ENCODE data around the gene NANOS2. TPM values are rescaled to one million over a fixed set of nuclear protein-coding genes. Genes with fewer than 3 reads are reported as not detected.

NANOS2 gene
- total RNA-seq, 1 donor from 2014 or later = not detected

DNA sequence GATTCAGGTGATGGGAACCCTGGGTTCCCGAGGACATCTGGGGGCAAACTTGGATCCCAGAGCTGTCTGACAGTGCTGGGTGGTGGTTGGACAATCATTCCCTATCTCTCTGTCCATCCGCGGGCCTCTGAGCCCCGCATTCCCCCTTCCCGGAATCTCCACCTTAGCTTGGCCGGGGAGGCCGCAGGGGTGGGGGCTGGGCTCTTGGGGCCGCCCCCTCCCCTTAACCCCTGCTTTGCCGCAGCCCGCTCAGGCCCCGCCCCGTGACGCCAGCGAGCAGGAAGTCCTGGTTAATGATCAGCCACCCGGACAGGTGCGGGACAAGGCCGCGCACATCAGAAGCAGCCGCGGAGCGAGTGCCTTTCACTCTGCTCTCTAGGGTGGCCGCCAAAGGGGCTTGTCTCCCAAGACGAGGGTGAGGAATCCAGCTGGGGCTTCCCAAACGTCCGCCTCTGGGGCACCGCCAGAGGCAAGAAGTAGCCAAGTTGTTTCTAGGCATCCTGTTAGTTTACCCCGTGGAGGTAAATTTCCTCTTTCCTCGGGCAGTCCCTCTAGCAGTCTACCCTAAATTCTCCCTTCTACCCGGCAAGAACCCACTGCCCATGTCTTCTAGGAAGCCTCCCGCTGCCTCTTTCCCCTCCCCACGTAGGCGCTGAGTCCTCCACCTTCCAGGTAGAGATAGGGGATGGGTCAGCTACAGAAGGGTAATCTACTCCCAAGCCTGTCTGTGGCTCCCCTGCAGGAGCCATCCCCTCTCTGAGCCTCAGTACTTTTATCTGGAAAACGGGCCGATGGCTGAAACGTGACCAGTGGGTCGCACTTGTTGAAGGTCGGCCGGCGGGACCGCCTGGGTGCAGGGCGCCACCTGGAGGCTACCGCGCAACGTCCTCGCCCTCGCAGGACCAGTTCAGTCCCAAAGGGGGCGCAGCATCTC lies 31.7 kb downstream of the NANOS2 start:
- no peaks in the 10 kb centered on the region for H3K9me3 Mint-ChIP-seq (ENCODE audit: unreplicated experiment)
- DNase-seq (ENCODE audit: extremely low spot score, unreplicated experiment) = peak; percentile 94
- H3K36me3 Mint-ChIP-seq (ENCODE audit: unreplicated experiment) = peaks cover 5% of the 10 kb centered on the region
- peak overlapping the region; percentile 57 for H3K27ac Mint-ChIP-seq (ENCODE audit: unreplicated experiment)
- H3K4me3 Mint-ChIP-seq (ENCODE audit: unreplicated experiment) = peak overlapping the region; percentile 69
- H3K27me3 Mint-ChIP-seq (ENCODE audit: unreplicated experiment) = no peaks in the 10 kb centered on the region
- peaks cover 27% of the 10 kb centered on the region for H3K4me1 Mint-ChIP-seq (ENCODE audit: unreplicated experiment)
- TF ChIP-seq, protein P1, sequence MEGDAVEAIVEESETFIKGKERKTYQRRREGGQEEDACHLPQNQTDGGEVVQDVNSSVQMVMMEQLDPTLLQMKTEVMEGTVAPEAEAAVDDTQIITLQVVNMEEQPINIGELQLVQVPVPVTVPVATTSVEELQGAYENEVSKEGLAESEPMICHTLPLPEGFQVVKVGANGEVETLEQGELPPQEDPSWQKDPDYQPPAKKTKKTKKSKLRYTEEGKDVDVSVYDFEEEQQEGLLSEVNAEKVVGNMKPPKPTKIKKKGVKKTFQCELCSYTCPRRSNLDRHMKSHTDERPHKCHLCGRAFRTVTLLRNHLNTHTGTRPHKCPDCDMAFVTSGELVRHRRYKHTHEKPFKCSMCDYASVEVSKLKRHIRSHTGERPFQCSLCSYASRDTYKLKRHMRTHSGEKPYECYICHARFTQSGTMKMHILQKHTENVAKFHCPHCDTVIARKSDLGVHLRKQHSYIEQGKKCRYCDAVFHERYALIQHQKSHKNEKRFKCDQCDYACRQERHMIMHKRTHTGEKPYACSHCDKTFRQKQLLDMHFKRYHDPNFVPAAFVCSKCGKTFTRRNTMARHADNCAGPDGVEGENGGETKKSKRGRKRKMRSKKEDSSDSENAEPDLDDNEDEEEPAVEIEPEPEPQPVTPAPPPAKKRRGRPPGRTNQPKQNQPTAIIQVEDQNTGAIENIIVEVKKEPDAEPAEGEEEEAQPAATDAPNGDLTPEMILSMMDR (IDR thresholded peaks at IDR 0.05) = peak; percentile 96

GRCh38 chr19:45881909-45882528 lies 32.6 kb downstream of the NANOS2 start:
- Mint-ChIP-seq H3K27me3 (ENCODE audit: unreplicated experiment) (no peaks in the 10 kb centered on the region), H3K4me3 (ENCODE audit: unreplicated experiment) (no peak overlapping the region), H3K4me1 (ENCODE audit: unreplicated experiment) (peaks cover 29% of the 10 kb centered on the region), H3K9me3 (ENCODE audit: unreplicated experiment) (no peaks in the 10 kb centered on the region), H3K36me3 (ENCODE audit: unreplicated experiment) (peaks cover 5% of the 10 kb centered on the region), H3K27ac (ENCODE audit: unreplicated experiment) (no peak overlapping the region)
- DNase-seq (ENCODE audit: extremely low spot score, unreplicated experiment) = no peak
- TF ChIP-seq, protein P1 (IDR thresholded peaks at IDR 0.05) = no peak

DNA sequence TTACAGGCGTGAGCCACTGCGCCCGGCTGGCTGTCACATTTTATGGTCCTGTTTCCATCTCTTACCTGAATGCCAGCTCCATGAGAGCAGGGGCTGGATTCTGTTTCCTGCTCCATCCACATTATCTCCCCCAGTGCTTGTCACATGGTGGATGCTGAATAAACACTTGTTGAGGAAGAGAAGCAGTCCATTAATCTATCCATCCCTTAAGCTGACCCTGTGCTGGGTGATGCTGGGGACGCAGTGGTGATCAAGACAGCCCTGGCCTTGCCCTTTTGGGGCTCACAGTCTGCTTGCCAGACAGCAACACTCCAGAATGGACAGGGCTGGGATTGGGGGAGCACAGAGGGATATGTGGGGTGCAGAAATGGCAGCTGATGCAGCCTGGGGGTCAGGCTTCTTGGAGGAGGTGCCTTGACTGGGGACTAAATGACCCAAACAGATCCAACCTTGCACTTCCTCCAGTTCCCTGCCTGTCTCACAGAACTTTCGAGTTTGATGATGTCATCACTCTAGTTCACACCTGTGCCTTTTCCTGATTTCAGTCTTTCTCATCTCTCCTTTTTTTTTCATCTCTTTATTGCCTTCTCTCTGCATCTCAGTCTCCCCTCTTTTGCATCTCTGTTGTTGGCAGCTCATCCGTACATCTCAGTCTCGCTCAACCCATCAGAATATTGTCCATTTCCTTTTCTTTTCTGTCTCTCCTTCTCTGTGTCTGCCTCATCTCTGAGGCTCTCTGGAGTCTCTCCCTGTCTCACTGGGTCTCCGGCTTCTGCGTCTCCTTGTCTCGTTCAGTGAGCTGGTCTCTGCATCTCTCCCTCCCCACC lies 33.3 kb downstream of the NANOS2 start:
- TF ChIP-seq, protein P1 (IDR thresholded peaks at IDR 0.05) = no peak
- H3K36me3 Mint-ChIP-seq (ENCODE audit: unreplicated experiment) = peaks cover 5% of the 10 kb centered on the region
- no peaks in the 10 kb centered on the region for H3K9me3 Mint-ChIP-seq (ENCODE audit: unreplicated experiment)
- H3K4me3 Mint-ChIP-seq (ENCODE audit: unreplicated experiment) = no peak overlapping the region
- peaks cover 33% of the 10 kb centered on the region for H3K4me1 Mint-ChIP-seq (ENCODE audit: unreplicated experiment)
- H3K27me3 Mint-ChIP-seq (ENCODE audit: unreplicated experiment) = no peaks in the 10 kb centered on the region
- no peak overlapping the region for H3K27ac Mint-ChIP-seq (ENCODE audit: unreplicated experiment)
- no peak for DNase-seq (ENCODE audit: extremely low spot score, unreplicated experiment)

DNA sequence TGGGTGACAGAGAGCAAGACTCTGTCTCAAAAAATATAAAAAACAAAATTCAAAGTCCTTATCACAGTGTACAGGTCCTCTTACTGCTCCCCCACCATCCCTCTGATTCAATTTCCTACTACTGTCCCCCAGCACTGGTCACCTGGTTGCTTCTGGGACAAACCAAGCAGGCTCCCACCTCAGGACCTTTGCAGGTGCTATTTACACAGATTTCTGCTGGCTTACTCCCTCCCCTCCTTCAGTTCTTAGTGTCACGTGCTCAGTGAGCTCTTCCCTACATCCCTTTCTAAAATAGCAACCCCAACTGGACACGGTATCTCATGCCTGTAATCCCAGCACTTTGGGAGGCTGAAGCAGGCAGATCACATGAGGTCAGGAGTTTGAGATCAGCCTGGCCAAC lies 34.6 kb downstream of the NANOS2 start:
- no peaks in the 10 kb centered on the region for H3K27me3 Mint-ChIP-seq (ENCODE audit: unreplicated experiment)
- no peak overlapping the region for H3K4me3 Mint-ChIP-seq (ENCODE audit: unreplicated experiment)
- peaks cover 5% of the 10 kb centered on the region for H3K36me3 Mint-ChIP-seq (ENCODE audit: unreplicated experiment)
- TF ChIP-seq, protein P1 (IDR thresholded peaks at IDR 0.05) = no peak
- no peaks in the 10 kb centered on the region for H3K9me3 Mint-ChIP-seq (ENCODE audit: unreplicated experiment)
- DNase-seq (ENCODE audit: extremely low spot score, unreplicated experiment) = no peak
- peaks cover 31% of the 10 kb centered on the region for H3K4me1 Mint-ChIP-seq (ENCODE audit: unreplicated experiment)
- H3K27ac Mint-ChIP-seq (ENCODE audit: unreplicated experiment) = no peak overlapping the region
